ENCODE data around the gene TJAP1. TPM values are rescaled to one million over a fixed set of nuclear protein-coding genes. Genes with fewer than 3 reads are reported as not detected.
A peak's percentile ranks its signal among the peaks of the same experiment; 100 is the strongest.

The TJAP1 gene
- total and polyA plus RNA-seq, 2 of the 8 experiments (the other 6 are each of a cell fraction or from before 2014, with no cell fraction given): 30.7 to 40.4 TPM

- CTCF ChIA-PET (ENCODE audit: partially characterized antibody): interaction anchor here (31.7 to 32.9 kb wide), 2 partner anchors 20 to 25 kb away, joined by 495 to 536 read pairs; partner anchors contain the start of genes DLK2 and LRRC73
- no peak overlapping the region for H2AK5ac ChIP-seq (ENCODE audit: low read depth, low read length)
- peak overlapping the region; percentile 61; the same call in 1 of the 2 replicates for H2BK5ac ChIP-seq (ENCODE audit: low read depth, low read length)
- H3K4me2 ChIP-seq (ENCODE audit: insufficient read depth in 1 of 2, low read depth in 2 of 2, low read length in 2 of 2): peak overlapping the region in 1 of 2 experiments; percentile 35; a peak in 1 of 4 replicates
- DNase-seq (ENCODE audit: low read depth in 1 of 2, low spot score in 2 of 2) (no peak), FAIRE-seq (no peak)
- POLR2A ChIA-PET (ENCODE audit: partially characterized antibody): interaction anchor here (1.0 to 2.3 kb wide), 6 partner anchors 8 to 46 kb away, joined by 3 to 19 read pairs (median 6); no protein-coding TSS in a partner anchor
- WGBS, 2 experiments (ENCODE audit: extremely low coverage in 1 of 2, insufficient coverage in 1 of 2, insufficient read length in 1 of 2, insufficient replicate concordance in 2 of 2, low coverage in 1 of 2, low lambda C conversion rate in 2 of 2, missing lambda C conversion rate in 1 of 2): 81% methylated on average over 2 of the region's 2 CpGs; no CpG with 5 or more reads in 1 of the 2 experiments
- 0 out of 2 replicates have a peak overlapping the region, but pooled peaks have one; percentile 9 for H3K18ac ChIP-seq (ENCODE audit: extremely low read depth, low read length)
- TF ChIP-seq ATF2 (IDR thresholded peaks at IDR 0.05; ENCODE audit: low read length) (no peak), NRF1 (IDR thresholded peaks at IDR 0.05; ENCODE audit: low read depth, low read length) (no peak), CEBPB (IDR thresholded peaks at IDR 0.05; ENCODE audit: low read depth, low read length) (peak; percentile 69), RXRA (IDR thresholded peaks at IDR 0.05; ENCODE audit: insufficient read depth, low read depth, low read length) (no peak)
- H3K14ac ChIP-seq (ENCODE audit: insufficient read length): no peak overlapping the region
- H3K4me1 ChIP-seq (replicated peaks in 1 of 4; ENCODE audit: control insufficient read depth in 3 of 4, insufficient read depth in 4 of 4, low read length in 3 of 4): peaks cover 5 to 18% (median 13%) of the 10 kb centered on the region in 4 experiments; a peak in 6 of 7 replicates
- no peak overlapping the region for H3K27ac ChIP-seq (ENCODE audit: low read depth, low read length)
- no peak overlapping the region for H3K23ac ChIP-seq (ENCODE audit: insufficient read length)
- H3K79me1 ChIP-seq (ENCODE audit: low read depth, low read length): peaks cover 17% of the 10 kb centered on the region
- no peak overlapping the region for H2AFZ ChIP-seq (ENCODE audit: low read length)
- H4K20me1 ChIP-seq (replicated peaks in 1 of 2; ENCODE audit: control insufficient read depth in 1 of 2, insufficient read depth in 2 of 2, low read length in 2 of 2): peaks cover 4 to 5% of the 10 kb centered on the region in 2 experiments
- no peak overlapping the region for H2BK15ac ChIP-seq (ENCODE audit: low read length)
- no peak overlapping the region for H4K5ac ChIP-seq (ENCODE audit: insufficient read length, low read depth, low read length)
- H3K36me3 ChIP-seq (ENCODE audit: control insufficient read depth in 2 of 4, insufficient read depth in 4 of 4, low read length in 3 of 4): 0 out of 8 replicates have a peak, but pooled peaks cover 0 to 3% (median 0%) of the 10 kb centered on the region in 4 experiments
- H3K23me2 ChIP-seq (ENCODE audit: low read depth, low read length): peaks cover 4% of the 10 kb centered on the region; the same call in 1 of the 2 replicates
- no peak overlapping the region for H3K4me3 ChIP-seq (ENCODE audit: extremely low read depth in 1 of 4, insufficient read depth in 2 of 4, low read depth in 3 of 4, low read length in 4 of 4)
- no peaks in the 10 kb centered on the region for H3K27me3 ChIP-seq (replicated peaks in 1 of 4; ENCODE audit: control insufficient read depth in 3 of 4, extremely low read depth in 1 of 4, insufficient read depth in 3 of 4, low read length in 3 of 4)
- peak overlapping the region; percentile 70 for H3K4ac ChIP-seq (replicated peaks; ENCODE audit: insufficient read length, low read depth, low read length)
- peaks cover 17 to 68% of the 10 kb centered on the region in 2 experiments for H3K79me2 ChIP-seq (ENCODE audit: control insufficient read depth in 1 of 2, insufficient read depth in 2 of 2, low read length in 2 of 2)
- H4K8ac ChIP-seq (ENCODE audit: extremely low read depth, insufficient read depth, low read length): no peak overlapping the region
- no peaks in the 10 kb centered on the region for H3K9me3 ChIP-seq (ENCODE audit: insufficient read depth in 2 of 2, low read depth in 1 of 2, low read length in 1 of 2)
- H2BK20ac ChIP-seq (ENCODE audit: low read length): no peak overlapping the region
- H2BK120ac ChIP-seq (replicated peaks; ENCODE audit: low read depth, low read length): no peak overlapping the region
- no peak overlapping the region for H4K91ac ChIP-seq (replicated peaks; ENCODE audit: insufficient read length, low read length)
- H3K56ac ChIP-seq (replicated peaks; ENCODE audit: insufficient read length, low read depth, low read length): no peak overlapping the region
- no peak overlapping the region for H2BK12ac ChIP-seq (ENCODE audit: low read depth, low read length)
- peak overlapping the region in 1 of 4 experiments; percentile 1; a peak in 1 of 7 replicates for H3K9ac ChIP-seq (replicated peaks in 1 of 4; ENCODE audit: extremely low read depth in 1 of 4, low read depth in 3 of 4, low read length in 3 of 4)
Observed at GRCh38 chr6:43481075-43481474, 3.7 kb downstream of the TJAP1 start.

Measured in H1 (cell line).